ENCODE measurements around the gene TRIAP1.

TRIAP1 gene

DNA sequence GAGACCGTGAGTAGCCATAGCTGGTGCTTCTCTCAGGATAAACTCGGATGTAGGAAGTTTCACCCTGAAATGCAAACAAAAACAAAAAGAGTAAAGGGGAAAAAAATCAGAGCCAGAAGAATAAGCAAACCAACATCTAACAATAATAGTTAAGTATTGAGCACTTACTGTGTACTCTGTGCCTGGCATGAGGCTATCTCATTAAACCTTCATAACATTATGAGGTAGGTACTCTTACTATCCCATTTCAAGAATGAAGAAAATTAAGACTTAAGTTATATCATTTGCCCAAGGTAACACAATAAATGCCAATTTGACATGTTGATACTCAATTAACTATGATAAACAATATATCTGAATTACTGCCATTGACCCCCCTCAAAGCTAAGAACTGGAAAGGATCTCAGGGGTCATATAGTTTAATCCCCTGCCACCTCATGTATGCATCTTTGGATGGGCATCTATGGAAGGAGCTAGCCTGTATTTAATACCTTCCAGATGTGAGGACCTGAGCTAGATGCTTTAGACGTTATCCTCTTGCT lies 16.0 kb upstream of the TRIAP1 start:
- H2BK5ac ChIP-seq (ENCODE audit: low read depth, low read length, poor library complexity): no peak overlapping the region
- H3K9ac ChIP-seq (ENCODE audit: low read length): no peak overlapping the region
- no peaks in the 10 kb centered on the region for H3K79me1 ChIP-seq (ENCODE audit: low read length)
- no peak overlapping the region for H2AK5ac ChIP-seq (ENCODE audit: low read length)
- H3K14ac ChIP-seq (ENCODE audit: low read length): no peak overlapping the region
- no peak overlapping the region for H4K8ac ChIP-seq (ENCODE audit: low read depth, low read length)
- H3K79me2 ChIP-seq (ENCODE audit: control insufficient read depth, insufficient read depth, low read length, poor library complexity): peaks cover 5% of the 10 kb centered on the region
- no CpG with 5 or more reads among the region's 3 CpGs for WGBS (ENCODE audit: extremely low coverage, insufficient coverage, insufficient read length)
- H3K4ac ChIP-seq (ENCODE audit: low read depth, low read length): no peak overlapping the region
- H3K18ac ChIP-seq (ENCODE audit: low read length): no peak overlapping the region
- no peak overlapping the region for H3K4me3 ChIP-seq (ENCODE audit: low read depth, low read length)
- no peak overlapping the region for H4K91ac ChIP-seq (ENCODE audit: low read depth, low read length)
- H4K12ac ChIP-seq (ENCODE audit: low read depth, low read length): no peak overlapping the region
- peaks cover 45 to 71% of the 10 kb centered on the region in 2 experiments for H3K36me3 ChIP-seq (ENCODE audit: control insufficient read depth in 1 of 2, insufficient read depth in 2 of 2, low read length in 2 of 2)
- H3K4me2 ChIP-seq (ENCODE audit: low read length): no peak overlapping the region
- H3K9me3 ChIP-seq (ENCODE audit: insufficient read depth, low read depth, low read length): no peaks in the 10 kb centered on the region
- no peak overlapping the region for H3K23ac ChIP-seq (ENCODE audit: low read length)
- no peak overlapping the region for H2BK12ac ChIP-seq (ENCODE audit: low read length)
- no peak overlapping the region for H2BK120ac ChIP-seq (ENCODE audit: insufficient read depth, low read length, poor library complexity)
- no peaks in the 10 kb centered on the region for H3K27me3 ChIP-seq (ENCODE audit: insufficient read depth, low read length)
- no peak overlapping the region for H3K27ac ChIP-seq (ENCODE audit: low read depth, low read length)
- DNase-seq: no peak
- no peaks in the 10 kb centered on the region for H3K4me1 ChIP-seq (ENCODE audit: control insufficient read depth in 1 of 2, insufficient read depth in 2 of 2, low read length in 2 of 2)
- no peak overlapping the region for H2AFZ ChIP-seq (ENCODE audit: insufficient read depth, low read length, poor library complexity)

DNA sequence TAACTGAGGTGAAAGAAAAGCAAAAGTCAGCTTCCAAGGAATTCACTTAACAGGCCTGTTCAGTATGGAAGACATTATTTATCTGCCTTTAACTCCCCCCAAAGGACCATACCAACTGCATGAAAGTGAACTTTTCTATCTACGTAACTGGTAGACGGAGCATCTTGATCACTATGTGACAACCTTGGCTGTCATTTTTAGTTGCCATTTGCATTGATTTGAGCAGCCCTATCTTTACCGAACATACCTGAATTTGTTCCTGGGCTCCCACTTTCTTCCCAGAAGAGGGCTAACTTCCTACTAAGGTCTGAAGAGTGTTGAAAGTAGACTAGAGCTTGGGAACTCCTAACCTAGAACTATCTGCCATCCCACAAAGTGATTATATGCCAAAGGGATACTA lies 14.0 kb upstream of the TRIAP1 start:
- Histone ChIP-seq H3K27me3 (ENCODE audit: insufficient read depth, low read length) (no peaks in the 10 kb centered on the region), H3K23ac (ENCODE audit: low read length) (no peak overlapping the region), H3K79me2 (ENCODE audit: control insufficient read depth, insufficient read depth, low read length, poor library complexity) (no peaks in the 10 kb centered on the region), H2BK12ac (ENCODE audit: low read length) (no peak overlapping the region), H3K79me1 (ENCODE audit: low read length) (no peaks in the 10 kb centered on the region), H4K91ac (ENCODE audit: low read depth, low read length) (no peak overlapping the region), H3K4me3 (ENCODE audit: low read depth, low read length) (no peak overlapping the region), H3K18ac (ENCODE audit: low read length) (no peak overlapping the region), H2BK120ac (ENCODE audit: insufficient read depth, low read length, poor library complexity) (no peak overlapping the region), H3K9ac (ENCODE audit: low read length) (no peak overlapping the region), H3K4ac (ENCODE audit: low read depth, low read length) (no peak overlapping the region), H3K4me2 (ENCODE audit: low read length) (no peak overlapping the region), H3K27ac (ENCODE audit: low read depth, low read length) (no peak overlapping the region), H2AK5ac (ENCODE audit: low read length) (no peak overlapping the region), H3K4me1 (ENCODE audit: control insufficient read depth in 1 of 2, insufficient read depth in 2 of 2, low read length in 2 of 2) (no peaks in the 10 kb centered on the region), H3K9me3 (ENCODE audit: insufficient read depth, low read depth, low read length) (no peaks in the 10 kb centered on the region), H4K8ac (ENCODE audit: low read depth, low read length) (no peak overlapping the region), H3K14ac (ENCODE audit: low read length) (no peak overlapping the region), H3K36me3 (ENCODE audit: control insufficient read depth in 1 of 2, insufficient read depth in 2 of 2, low read length in 2 of 2) (peaks cover 45 to 73% of the 10 kb centered on the region in 2 experiments), H4K12ac (ENCODE audit: low read depth, low read length) (no peak overlapping the region), H2AFZ (ENCODE audit: insufficient read depth, low read length, poor library complexity) (no peak overlapping the region), H2BK5ac (ENCODE audit: low read depth, low read length, poor library complexity) (no peak overlapping the region)
- no CpG with 5 or more reads among the region's 3 CpGs for WGBS (ENCODE audit: extremely low coverage, insufficient coverage, insufficient read length)
- DNase-seq: no peak

GRCh38 chr12:120457133-120457532 lies 10.9 kb upstream of the TRIAP1 start:
- Histone ChIP-seq H3K27ac (ENCODE audit: low read depth, low read length) (no peak overlapping the region), H3K27me3 (ENCODE audit: insufficient read depth, low read length) (no peaks in the 10 kb centered on the region), H2AFZ (ENCODE audit: insufficient read depth, low read length, poor library complexity) (no peak overlapping the region), H2BK12ac (ENCODE audit: low read length) (no peak overlapping the region), H2AK5ac (ENCODE audit: low read length) (no peak overlapping the region), H3K4ac (ENCODE audit: low read depth, low read length) (no peak overlapping the region), H3K9ac (ENCODE audit: low read length) (no peak overlapping the region), H3K18ac (ENCODE audit: low read length) (no peak overlapping the region), H2BK5ac (ENCODE audit: low read depth, low read length, poor library complexity) (no peak overlapping the region), H3K36me3 (ENCODE audit: control insufficient read depth in 1 of 2, insufficient read depth in 2 of 2, low read length in 2 of 2) (peaks cover 44 to 63% of the 10 kb centered on the region in 2 experiments), H3K4me1 (ENCODE audit: control insufficient read depth in 1 of 2, insufficient read depth in 2 of 2, low read length in 2 of 2) (no peaks in the 10 kb centered on the region), H3K9me3 (ENCODE audit: insufficient read depth, low read depth, low read length) (no peaks in the 10 kb centered on the region), H2BK120ac (ENCODE audit: insufficient read depth, low read length, poor library complexity) (no peak overlapping the region), H3K79me2 (ENCODE audit: control insufficient read depth, insufficient read depth, low read length, poor library complexity) (no peaks in the 10 kb centered on the region), H4K8ac (ENCODE audit: low read depth, low read length) (no peak overlapping the region), H3K4me3 (ENCODE audit: low read depth, low read length) (no peak overlapping the region), H3K14ac (ENCODE audit: low read length) (no peak overlapping the region), H3K79me1 (ENCODE audit: low read length) (no peaks in the 10 kb centered on the region), H3K4me2 (ENCODE audit: low read length) (no peak overlapping the region), H4K12ac (ENCODE audit: low read depth, low read length) (no peak overlapping the region), H4K91ac (ENCODE audit: low read depth, low read length) (no peak overlapping the region), H3K23ac (ENCODE audit: low read length) (no peak overlapping the region)
- peak in 1 of 2 donors; percentile 29 for DNase-seq
- WGBS (ENCODE audit: extremely low coverage, insufficient coverage, insufficient read length): no CpG with 5 or more reads among the region's 6 CpGs

DNA sequence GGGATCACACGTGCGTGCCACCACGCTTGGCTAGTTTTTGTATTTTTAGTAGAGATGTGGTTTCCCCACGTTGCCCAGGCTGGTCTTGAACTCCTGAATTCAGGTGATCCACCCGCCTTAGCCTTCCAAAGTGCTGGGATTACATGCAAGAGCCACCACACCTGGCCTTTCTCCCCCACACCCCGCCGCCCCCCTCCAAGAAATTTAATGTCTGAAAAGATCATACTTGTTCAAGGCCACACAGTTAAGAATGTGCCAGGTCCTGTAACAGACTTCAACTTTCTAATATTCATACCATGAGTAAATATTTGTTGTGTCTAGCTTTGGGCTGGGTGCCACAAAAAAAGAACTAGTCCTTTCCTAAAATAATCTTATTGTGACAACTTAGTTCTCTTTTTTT lies 9.1 kb upstream of the TRIAP1 start:
- H3K4me1 ChIP-seq (ENCODE audit: control insufficient read depth in 1 of 2, insufficient read depth in 2 of 2, low read length in 2 of 2): no peaks in the 10 kb centered on the region
- no peak overlapping the region for H3K4me3 ChIP-seq (ENCODE audit: low read depth, low read length)
- no peak overlapping the region for H3K27ac ChIP-seq (ENCODE audit: low read depth, low read length)
- H3K9ac ChIP-seq (ENCODE audit: low read length): no peak overlapping the region
- no peak overlapping the region for H3K14ac ChIP-seq (ENCODE audit: low read length)
- H4K8ac ChIP-seq (ENCODE audit: low read depth, low read length): no peak overlapping the region
- H2AFZ ChIP-seq (ENCODE audit: insufficient read depth, low read length, poor library complexity): no peak overlapping the region
- H3K23ac ChIP-seq (ENCODE audit: low read length): no peak overlapping the region
- no peaks in the 10 kb centered on the region for H3K9me3 ChIP-seq (ENCODE audit: insufficient read depth, low read depth, low read length)
- peaks cover 35 to 56% of the 10 kb centered on the region in 2 experiments for H3K36me3 ChIP-seq (ENCODE audit: control insufficient read depth in 1 of 2, insufficient read depth in 2 of 2, low read length in 2 of 2)
- no peaks in the 10 kb centered on the region for H3K79me1 ChIP-seq (ENCODE audit: low read length)
- no peak overlapping the region for H2BK12ac ChIP-seq (ENCODE audit: low read length)
- DNase-seq: no peak
- H4K12ac ChIP-seq (ENCODE audit: low read depth, low read length): no peak overlapping the region
- no peak overlapping the region for H2AK5ac ChIP-seq (ENCODE audit: low read length)
- H3K4me2 ChIP-seq (ENCODE audit: low read length): no peak overlapping the region
- H3K4ac ChIP-seq (ENCODE audit: low read depth, low read length): no peak overlapping the region
- no peak overlapping the region for H2BK5ac ChIP-seq (ENCODE audit: low read depth, low read length, poor library complexity)
- H3K27me3 ChIP-seq (ENCODE audit: insufficient read depth, low read length): no peaks in the 10 kb centered on the region
- no CpG with 5 or more reads among the region's 7 CpGs for WGBS (ENCODE audit: extremely low coverage, insufficient coverage, insufficient read length)
- H2BK120ac ChIP-seq (ENCODE audit: insufficient read depth, low read length, poor library complexity): no peak overlapping the region
- no peak overlapping the region for H3K18ac ChIP-seq (ENCODE audit: low read length)
- H4K91ac ChIP-seq (ENCODE audit: low read depth, low read length): no peak overlapping the region
- no peaks in the 10 kb centered on the region for H3K79me2 ChIP-seq (ENCODE audit: control insufficient read depth, insufficient read depth, low read length, poor library complexity)

Measured in trophoblast cell (in vitro differentiated cells and primary cell).